NCI-H128 (cell line): Measurements from ENCODE around the gene ARHGAP22.

Source experiments
- DNase-seq: peaks from one replicate; lab custom pipeline; 2025; ENCODE audit not compliant: unreplicated experiment; lab: John Stamatoyannopoulos, UW

Gene ARHGAP22

GRCh38 chr10:48634198-48634983 lies 29.5 kb upstream of the ARHGAP22 start:
- no peak for DNase-seq

- DNase-seq: no peak
These were observed 28.7 kb upstream of the ARHGAP22 start for GRCh38 chr10:48633381-48634197.

GRCh38 chr10:48632166-48632565 lies 27.3 kb upstream of the ARHGAP22 start:
- DNase-seq: no peak

- DNase-seq: no peak
These were observed 23.2 kb upstream of the ARHGAP22 start for GRCh38 chr10:48627984-48628609.

GRCh38 chr10:48626986-48627731 lies 22.3 kb upstream of the ARHGAP22 start:
- DNase-seq: no peak

GRCh38 chr10:48626447-48626846 lies 21.6 kb upstream of the ARHGAP22 start:
- DNase-seq: no peak

GRCh38 chr10:48625826-48626134 lies 20.9 kb upstream of the ARHGAP22 start:
- no peak for DNase-seq

- DNase-seq: no peak
These were observed 18.8 kb upstream of the ARHGAP22 start for GRCh38 chr10:48623607-48624132.

GRCh38 chr10:48623009-48623408 lies 18.1 kb upstream of the ARHGAP22 start:
- no peak for DNase-seq

- no peak for DNase-seq
These were observed 15.8 kb upstream of the ARHGAP22 start for GRCh38 chr10:48620719-48621118.

- no peak for DNase-seq
These were observed 11.6 kb upstream of the ARHGAP22 start for GRCh38 chr10:48616436-48616835.

GRCh38 chr10:48614481-48615390 lies 9.9 kb upstream of the ARHGAP22 start:
- DNase-seq: no peak

- no peak for DNase-seq
These were observed 8.1 kb upstream of the ARHGAP22 start for GRCh38 chr10:48613016-48613415.

GRCh38 chr10:48612236-48612943 lies 7.5 kb upstream of the ARHGAP22 start:
- DNase-seq: no peak

GRCh38 chr10:48611133-48611532 lies 6.3 kb upstream of the ARHGAP22 start:
- DNase-seq: no peak

GRCh38 chr10:48610585-48611093 lies 5.8 kb upstream of the ARHGAP22 start:
- no peak for DNase-seq

GRCh38 chr10:48609899-48610584 lies 5.2 kb upstream of the ARHGAP22 start:
- DNase-seq: no peak

- DNase-seq: no peak
These were observed 4.6 kb upstream of the ARHGAP22 start for GRCh38 chr10:48609441-48609840.

- no peak for DNase-seq
These were observed 4.1 kb upstream of the ARHGAP22 start for GRCh38 chr10:48608976-48609375.
